CD8-positive, alpha-beta memory T cell (primary cell): ENCODE data around the gene HHATL. TPM values are rescaled to one million over a fixed set of nuclear protein-coding genes. Genes with fewer than 3 reads are reported as not detected.

Experiments used
- CTCF ChIA-PET: fragments of 350-600 bp; sonication (Branson Sonifier 250); formaldehyde crosslinking; loops from one replicate; lab custom pipeline; 2021; ENCODE audit warnings: antibody characterized with exemption; lab: Charles Lee
- POLR2A ChIA-PET: fragments of 350-600 bp; sonication (Branson Sonifier 250); formaldehyde crosslinking; loops from one replicate; lab custom pipeline; 2021; ENCODE audit warnings: antibody characterized with exemption; lab: Charles Lee
- DNase-seq, 5 donors: peaks; one replicate each; pipeline versions ENCODE4 v3.0.0 to v3.0.0-alpha.2; 2020 to 2022; ENCODE audit warnings: mixed read lengths in 1 of 5
- H3K27ac ChIP-seq: one replicate; pipeline ENCODE4 v1.7.0; 2013; ENCODE audit warnings: low read depth, mild to moderate bottlenecking, low read length, moderate library complexity
- H3K27me3 ChIP-seq: 2 replicates; pipeline ENCODE4 v1.7.0; 2013; ENCODE audit warnings: low read length, mild to moderate bottlenecking; ENCODE audit not compliant: insufficient read depth, poor library complexity, severe bottlenecking
- H3K36me3 ChIP-seq: 2 replicates; pipeline ENCODE4 v1.7.0; 2013; ENCODE audit warnings: mild to moderate bottlenecking, low read length, moderate library complexity; ENCODE audit not compliant: insufficient read depth
- H3K4me1 ChIP-seq: 2 replicates; pipeline ENCODE4 v1.7.0; 2013; ENCODE audit warnings: mild to moderate bottlenecking, low read length, moderate library complexity; ENCODE audit not compliant: insufficient read depth
- H3K4me3 ChIP-seq: 2 replicates; pipeline ENCODE4 v1.7.0; 2013; ENCODE audit warnings: mild to moderate bottlenecking, low read length
- H3K9me3 ChIP-seq: 2 replicates; pipeline ENCODE4 v1.7.0; 2013; ENCODE audit warnings: mild to moderate bottlenecking, low read length
- H3K27ac Mint-ChIP-seq, 8 donors: one replicate each; pipeline ENCODE4 v1.8.0; 2020 to 2021; ENCODE audit warnings: mixed read lengths in 8 of 8, mild to moderate bottlenecking in 6 of 8, inconsistent platforms in 3 of 8, moderate library complexity in 3 of 8
- H3K27me3 Mint-ChIP-seq, 2 donors: one replicate each; pipeline ENCODE4 v1.8.0; 2020 to 2021; ENCODE audit warnings: mixed read lengths in 2 of 2, mild to moderate bottlenecking in 1 of 2, moderate library complexity in 1 of 2
- H3K36me3 Mint-ChIP-seq, 3 donors: one replicate each; pipeline ENCODE4 v1.8.0; 2020 to 2021; ENCODE audit warnings: mixed read lengths in 3 of 3, inconsistent platforms in 1 of 3, mild to moderate bottlenecking in 1 of 3
- H3K4me1 Mint-ChIP-seq, 3 donors: one replicate each; pipeline ENCODE4 v1.8.0; 2020 to 2021; ENCODE audit warnings: mixed read lengths in 3 of 3, inconsistent platforms in 1 of 3, mild to moderate bottlenecking in 1 of 3
- H3K4me3 Mint-ChIP-seq, 7 donors: one replicate each; pipeline ENCODE4 v1.8.0; 2020 to 2021; ENCODE audit warnings: mixed read lengths in 7 of 7, mild to moderate bottlenecking in 6 of 7, moderate library complexity in 4 of 7, inconsistent platforms in 2 of 7
- H3K9me3 Mint-ChIP-seq, 5 donors: one replicate each; pipeline ENCODE4 v1.8.0; 2020 to 2022; ENCODE audit warnings: mixed read lengths in 5 of 5, mild to moderate bottlenecking in 3 of 5, moderate library complexity in 2 of 5, inconsistent platforms in 1 of 5
- polyA plus RNA-seq: library from polyadenylated mRNA; unstranded; fragments of 300-500 nt; fragmentation: Illumina TruSeq; gene quantifications from one replicate; pipeline ENCODE4 v1.2.3, GENCODE V29; 2021
- total RNA-seq, 2 experiments: library from RNA; stranded (reverse); gene quantifications; one replicate each; pipeline ENCODE4 v1.2.3, GENCODE V29; 2021

The HHATL gene
- total and polyA plus RNA-seq, 3 experiments from 2014 or later = not detected

DNA sequence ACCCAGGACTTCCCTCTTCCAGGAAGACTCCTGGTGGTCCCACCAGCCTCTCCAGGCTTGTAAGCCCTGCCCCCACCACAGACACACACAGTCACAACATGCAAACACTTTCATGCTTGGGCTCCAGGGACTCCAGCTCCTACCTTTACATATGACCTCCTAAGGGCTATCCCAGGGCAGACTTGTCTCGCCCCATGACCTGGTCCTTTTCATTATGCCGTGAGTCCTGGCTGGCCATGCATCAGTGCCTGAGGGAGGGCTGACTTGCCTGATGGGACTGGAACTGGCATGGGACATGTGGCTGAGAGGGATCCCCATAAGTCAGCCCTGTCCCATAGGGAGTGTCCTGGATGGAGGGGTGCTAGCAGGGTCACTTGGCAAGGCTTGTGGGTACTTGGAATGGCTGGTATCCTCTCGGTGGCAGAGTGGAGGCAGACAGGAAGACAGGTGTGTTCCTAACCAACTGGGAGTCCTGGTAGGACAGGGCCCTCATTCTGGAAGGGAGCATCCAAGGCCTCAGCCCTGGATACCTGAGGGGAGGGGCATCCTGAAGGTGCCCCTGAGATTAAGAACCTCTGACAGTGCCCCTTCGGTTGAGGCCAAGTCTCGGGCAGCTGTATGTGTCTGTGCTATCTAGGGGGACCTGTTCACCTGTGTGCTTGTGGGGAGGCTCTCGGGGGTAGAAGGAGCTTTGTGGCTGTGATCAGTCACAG, 540 bp upstream of the HHATL start:
- peaks cover 11 to 15% of the 10 kb centered on the region in 2 donors for H3K27me3 Mint-ChIP-seq
- Histone ChIP-seq H3K27ac (no peak overlapping the region), H3K9me3 (no peaks in the 10 kb centered on the region), H3K27me3 (no peaks in the 10 kb centered on the region), H3K36me3 (no peaks in the 10 kb centered on the region), H3K4me3 (no peak overlapping the region), H3K4me1 (no peaks in the 10 kb centered on the region)
- H3K4me1 Mint-ChIP-seq = peaks cover 7 to 10% (median 7%) of the 10 kb centered on the region in 3 donors
- DNase-seq = no peak
- H3K36me3 Mint-ChIP-seq = no peaks in the 10 kb centered on the region
- H3K4me3 Mint-ChIP-seq = no peak overlapping the region
- H3K9me3 Mint-ChIP-seq = no peaks in the 10 kb centered on the region
- no peak overlapping the region for H3K27ac Mint-ChIP-seq
- POLR2A ChIA-PET = no interaction called here
- CTCF ChIA-PET = no interaction called here

DNA sequence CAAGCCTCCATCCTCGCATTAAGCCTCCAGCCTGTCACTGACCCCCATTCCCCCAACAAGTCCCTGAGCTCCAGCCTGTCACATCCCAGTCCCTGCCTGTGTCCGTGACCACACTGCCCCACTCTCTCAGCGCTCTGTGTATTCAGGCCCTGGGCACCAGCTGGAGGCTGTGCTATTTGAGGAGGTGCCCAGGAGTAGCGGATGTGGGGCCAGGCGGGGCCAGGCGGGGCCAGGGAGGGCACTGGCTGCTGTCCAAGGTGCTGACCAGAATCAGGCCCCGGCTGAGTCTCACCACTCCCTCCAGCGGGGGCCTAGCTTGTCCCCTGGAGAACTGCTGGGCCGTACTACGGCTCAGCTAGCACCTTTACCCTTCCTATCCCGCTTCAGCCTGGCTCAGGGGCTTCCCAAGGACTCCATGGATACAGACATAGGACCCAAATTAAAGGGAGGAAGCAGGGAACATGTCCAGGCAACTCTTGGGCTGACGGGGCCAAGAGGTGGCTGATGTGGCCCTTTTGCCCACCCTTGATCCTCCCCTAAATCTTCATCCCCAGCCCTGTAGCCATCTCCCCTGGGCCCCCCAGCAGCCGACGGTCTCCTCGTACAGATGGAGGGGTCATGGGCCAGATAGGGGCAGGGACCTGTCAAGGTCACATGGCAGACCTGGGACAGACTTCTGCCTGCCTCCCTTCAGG, 1.1 kb downstream of the HHATL start:
- Histone ChIP-seq H3K9me3 (no peaks in the 10 kb centered on the region), H3K36me3 (no peaks in the 10 kb centered on the region), H3K27ac (no peak overlapping the region), H3K4me1 (no peaks in the 10 kb centered on the region), H3K4me3 (no peak overlapping the region), H3K27me3 (no peaks in the 10 kb centered on the region)
- H3K4me1 Mint-ChIP-seq = peaks cover 7 to 10% (median 7%) of the 10 kb centered on the region in 3 donors
- ChIA-PET CTCF (no interaction called here), POLR2A (no interaction called here)
- H3K4me3 Mint-ChIP-seq = no peak overlapping the region
- H3K36me3 Mint-ChIP-seq = no peaks in the 10 kb centered on the region
- no peak overlapping the region for H3K27ac Mint-ChIP-seq
- H3K9me3 Mint-ChIP-seq = no peaks in the 10 kb centered on the region
- H3K27me3 Mint-ChIP-seq = peaks cover 12 to 14% of the 10 kb centered on the region in 2 donors
- DNase-seq = peak; percentile 39 to 67 (median 52)

DNA sequence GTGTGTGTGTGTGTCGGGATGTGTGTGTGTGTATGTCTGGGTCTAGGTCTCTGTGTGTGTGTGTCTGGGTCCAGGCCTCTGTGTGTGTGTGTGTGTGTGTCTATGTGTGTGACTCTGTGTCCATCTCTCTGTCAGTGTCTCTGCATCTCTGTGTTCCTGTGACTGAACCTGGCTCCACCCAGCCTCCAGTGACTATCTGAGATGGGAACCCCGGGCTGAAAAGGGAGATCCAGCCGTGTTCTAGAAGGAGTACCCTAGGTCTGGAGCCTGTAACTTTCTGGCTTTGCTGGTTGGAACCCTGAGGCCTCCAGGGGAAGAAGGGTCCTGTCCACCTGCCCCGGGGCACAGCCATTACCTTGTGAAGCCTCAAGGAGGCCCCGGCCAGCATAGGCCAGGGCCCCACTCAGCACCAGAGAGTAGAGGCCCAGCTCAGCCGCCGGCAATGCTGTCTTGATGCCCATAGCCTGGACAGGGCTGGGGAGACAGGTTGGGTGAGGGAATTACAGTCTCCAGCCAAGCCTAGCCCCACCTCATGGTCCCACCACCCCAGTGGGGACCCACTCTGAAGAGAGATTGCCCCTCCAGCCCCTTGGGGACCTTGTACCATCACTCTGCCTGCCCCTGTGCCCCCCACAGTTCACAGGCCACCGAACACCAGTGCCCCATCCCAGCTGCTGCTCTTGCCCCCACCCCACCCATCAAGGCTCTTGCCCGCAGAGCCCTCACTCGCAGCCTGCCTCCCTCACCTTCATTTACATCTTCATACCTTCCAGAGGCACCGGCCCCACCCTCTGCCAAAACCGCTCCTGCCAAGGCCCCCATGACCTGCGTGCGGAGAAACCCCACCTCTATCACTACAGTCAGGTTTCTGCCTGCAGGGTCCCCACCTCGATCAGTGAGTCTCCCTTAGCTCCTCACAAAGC, 2.0 kb downstream of the HHATL start:
- Histone ChIP-seq H3K27ac (no peak overlapping the region), H3K4me3 (no peak overlapping the region), H3K36me3 (no peaks in the 10 kb centered on the region), H3K9me3 (no peaks in the 10 kb centered on the region), H3K27me3 (no peaks in the 10 kb centered on the region), H3K4me1 (no peaks in the 10 kb centered on the region)
- Mint-ChIP-seq H3K27me3 (peaks cover 12 to 14% of the 10 kb centered on the region in 2 donors), H3K36me3 (no peaks in the 10 kb centered on the region), H3K9me3 (no peaks in the 10 kb centered on the region), H3K27ac (peak overlapping the region in 1 of 8 donors; percentile 41), H3K4me3 (no peak overlapping the region), H3K4me1 (peaks cover 7 to 10% (median 7%) of the 10 kb centered on the region in 3 donors)
- ChIA-PET CTCF (no interaction called here), POLR2A (no interaction called here)
- no peak for DNase-seq

DNA sequence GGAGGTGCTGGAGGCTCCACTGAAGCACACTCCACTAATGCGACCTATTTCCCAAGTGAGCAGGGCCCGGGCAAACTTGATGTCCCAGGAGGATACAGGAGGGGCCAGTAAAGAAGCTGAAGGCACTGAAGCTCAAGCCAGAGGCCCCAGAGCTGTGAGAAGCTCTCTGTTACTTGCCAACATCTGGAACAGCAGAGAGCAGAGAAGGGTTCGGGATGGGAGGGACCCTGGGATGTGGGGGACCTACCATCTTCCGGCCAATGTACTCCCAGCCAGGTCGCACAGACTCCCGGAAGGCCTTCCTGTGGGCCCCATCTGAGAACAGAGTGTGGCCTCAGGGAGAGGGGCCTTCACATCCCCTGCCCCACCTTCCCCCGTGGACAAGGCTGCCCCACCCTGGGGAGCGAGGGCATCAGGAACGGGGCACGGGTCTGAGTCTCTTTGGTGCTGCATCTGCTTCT, 3.1 kb downstream of the HHATL start:
- no peaks in the 10 kb centered on the region for H3K27me3 ChIP-seq
- H3K4me1 ChIP-seq = no peaks in the 10 kb centered on the region
- CTCF ChIA-PET = no interaction called here
- peaks cover 8 to 12% of the 10 kb centered on the region in 2 donors for H3K27me3 Mint-ChIP-seq
- H3K4me3 Mint-ChIP-seq = no peak overlapping the region
- H3K27ac ChIP-seq = no peak overlapping the region
- no peak overlapping the region for H3K4me3 ChIP-seq
- H3K9me3 Mint-ChIP-seq = no peaks in the 10 kb centered on the region
- peaks cover 7 to 10% (median 7%) of the 10 kb centered on the region in 3 donors for H3K4me1 Mint-ChIP-seq
- H3K36me3 ChIP-seq = no peaks in the 10 kb centered on the region
- H3K27ac Mint-ChIP-seq = no peak overlapping the region
- H3K36me3 Mint-ChIP-seq = no peaks in the 10 kb centered on the region
- no peaks in the 10 kb centered on the region for H3K9me3 ChIP-seq
- DNase-seq = no peak
- POLR2A ChIA-PET = no interaction called here

DNA sequence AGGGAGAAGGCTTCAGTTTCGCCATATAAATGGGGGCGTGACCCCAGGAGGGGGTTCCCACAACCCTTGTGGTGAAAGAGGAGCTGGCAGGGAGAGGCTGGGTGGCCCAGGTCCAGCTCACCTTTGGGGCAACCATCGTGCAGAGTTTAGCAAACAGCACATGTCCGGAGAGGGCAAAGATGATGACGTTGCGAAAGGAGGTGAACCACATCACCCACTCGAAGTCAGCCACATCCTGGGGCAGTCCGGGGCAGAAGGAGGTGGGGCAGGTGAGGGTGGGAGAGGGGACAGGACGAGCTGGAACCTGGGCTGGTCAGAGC, 3.7 kb downstream of the HHATL start:
- Mint-ChIP-seq H3K27me3 (peaks cover 8 to 11% of the 10 kb centered on the region in 2 donors), H3K4me3 (peak overlapping the region in 1 of 7 donors; percentile 83), H3K9me3 (no peaks in the 10 kb centered on the region), H3K27ac (no peak overlapping the region), H3K36me3 (no peaks in the 10 kb centered on the region), H3K4me1 (peaks cover 7 to 10% (median 7%) of the 10 kb centered on the region in 3 donors)
- Histone ChIP-seq H3K27me3 (no peaks in the 10 kb centered on the region), H3K9me3 (no peaks in the 10 kb centered on the region), H3K36me3 (no peaks in the 10 kb centered on the region), H3K27ac (no peak overlapping the region), H3K4me1 (no peaks in the 10 kb centered on the region), H3K4me3 (no peak overlapping the region)
- POLR2A ChIA-PET = no interaction called here
- CTCF ChIA-PET = no interaction called here
- DNase-seq = no peak

DNA sequence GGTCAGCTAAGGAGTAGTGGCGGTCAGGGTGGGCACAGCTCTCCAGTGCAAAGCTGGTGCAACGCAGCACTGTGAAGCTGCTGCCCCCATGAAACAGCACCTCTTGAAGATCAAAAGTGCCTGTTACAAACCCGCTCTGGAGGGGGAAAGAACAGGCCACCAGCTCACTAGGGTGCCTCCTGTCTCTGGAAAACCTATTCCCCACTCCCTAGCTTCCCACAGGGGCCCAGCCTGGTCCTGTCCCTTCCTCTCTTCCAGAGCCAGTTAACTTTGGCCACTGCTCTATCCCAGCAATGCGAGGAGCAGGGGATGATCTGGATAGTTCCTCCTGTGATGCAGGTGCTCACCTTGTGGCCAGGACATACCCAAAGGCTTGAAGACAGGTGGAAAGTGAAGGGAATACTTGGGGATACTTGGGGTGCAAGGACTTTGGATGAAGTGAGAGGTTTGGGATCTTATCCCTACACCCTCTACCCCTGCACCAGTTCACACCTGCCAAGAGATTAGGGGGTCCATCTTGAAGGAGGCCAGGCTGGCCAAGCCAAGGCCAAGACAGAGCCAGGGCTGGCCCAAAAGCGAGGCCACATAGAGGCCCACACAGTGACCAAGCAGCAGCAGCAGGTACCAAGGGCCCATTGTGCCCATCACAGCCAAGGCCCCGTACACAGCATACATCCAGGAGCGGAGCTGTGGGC, 4.2 kb downstream of the HHATL start:
- H3K27ac Mint-ChIP-seq = no peak overlapping the region
- Histone ChIP-seq H3K4me3 (no peak overlapping the region), H3K9me3 (no peaks in the 10 kb centered on the region), H3K27me3 (no peaks in the 10 kb centered on the region), H3K36me3 (no peaks in the 10 kb centered on the region), H3K27ac (no peak overlapping the region), H3K4me1 (no peaks in the 10 kb centered on the region)
- POLR2A ChIA-PET = no interaction called here
- H3K9me3 Mint-ChIP-seq = no peaks in the 10 kb centered on the region
- peaks cover 7 to 10% (median 7%) of the 10 kb centered on the region in 3 donors for H3K4me1 Mint-ChIP-seq
- CTCF ChIA-PET = no interaction called here
- H3K27me3 Mint-ChIP-seq = peaks cover 6% of the 10 kb centered on the region in 2 donors
- H3K36me3 Mint-ChIP-seq = no peaks in the 10 kb centered on the region
- H3K4me3 Mint-ChIP-seq = peak overlapping the region in 1 of 7 donors; percentile 24
- no peak for DNase-seq

DNA sequence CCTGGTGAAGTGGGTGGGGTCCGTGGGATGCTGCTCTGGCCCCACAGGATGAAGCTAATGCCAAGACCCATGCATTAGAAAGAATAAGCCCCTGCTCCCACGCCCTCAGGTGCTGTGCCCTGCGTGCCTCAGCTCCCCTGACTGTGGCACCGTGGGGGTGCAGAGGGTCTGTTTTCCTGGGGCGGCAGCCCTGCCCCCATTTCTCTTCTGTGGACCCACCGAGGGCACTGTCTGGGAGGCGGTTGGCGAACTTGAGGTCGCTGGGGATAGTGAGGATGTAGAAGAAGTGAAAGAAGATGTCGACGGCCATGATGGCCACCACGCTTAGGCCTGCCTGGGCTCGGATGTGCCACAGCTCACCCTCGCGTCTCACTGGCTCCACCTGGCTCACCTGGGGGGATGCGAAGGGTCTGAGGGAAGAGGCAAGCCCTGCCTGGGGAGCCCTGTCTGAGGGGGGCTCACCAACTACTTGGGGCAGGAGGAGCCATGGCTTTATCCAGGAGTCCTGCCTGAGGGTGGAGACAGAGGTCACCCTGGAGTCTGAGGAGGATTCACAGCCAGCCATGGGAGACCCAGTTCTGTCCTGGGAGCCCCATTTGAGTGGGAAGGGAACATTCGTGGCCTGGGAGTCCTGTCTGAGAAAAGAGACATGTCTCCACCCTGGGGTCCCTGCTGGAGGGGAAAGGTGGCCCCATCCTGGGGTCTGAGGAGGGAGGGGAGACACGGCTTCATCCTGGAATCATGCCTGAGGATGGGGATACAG, 5.1 kb downstream of the HHATL start:
- no peak for DNase-seq
- H3K4me1 ChIP-seq = no peaks in the 10 kb centered on the region
- H3K4me3 Mint-ChIP-seq = peak overlapping the region in 1 of 7 donors; percentile 64
- POLR2A ChIA-PET = no interaction called here
- no peaks in the 10 kb centered on the region for H3K36me3 ChIP-seq
- H3K9me3 Mint-ChIP-seq = no peaks in the 10 kb centered on the region
- H3K36me3 Mint-ChIP-seq = no peaks in the 10 kb centered on the region
- no peak overlapping the region for H3K27ac Mint-ChIP-seq
- no peak overlapping the region for H3K4me3 ChIP-seq
- H3K27ac ChIP-seq = no peak overlapping the region
- no peaks in the 10 kb centered on the region for H3K27me3 ChIP-seq
- peaks cover 0 to 4% of the 10 kb centered on the region in 2 donors for H3K27me3 Mint-ChIP-seq
- no peaks in the 10 kb centered on the region for H3K9me3 ChIP-seq
- CTCF ChIA-PET = no interaction called here
- H3K4me1 Mint-ChIP-seq = peaks cover 7 to 10% (median 7%) of the 10 kb centered on the region in 3 donors
